ENCODE data around the gene HTD2. TPM values are rescaled to one million over a fixed set of nuclear protein-coding genes. Genes with fewer than 3 reads are reported as not detected.

HTD2 gene
- total and polyA plus RNA-seq, 9 of the 15 experiments (the other 6 are each of a cell fraction or from before 2014, with no cell fraction given) = 1.8 to 22.8 (median 9.6) TPM

DNA sequence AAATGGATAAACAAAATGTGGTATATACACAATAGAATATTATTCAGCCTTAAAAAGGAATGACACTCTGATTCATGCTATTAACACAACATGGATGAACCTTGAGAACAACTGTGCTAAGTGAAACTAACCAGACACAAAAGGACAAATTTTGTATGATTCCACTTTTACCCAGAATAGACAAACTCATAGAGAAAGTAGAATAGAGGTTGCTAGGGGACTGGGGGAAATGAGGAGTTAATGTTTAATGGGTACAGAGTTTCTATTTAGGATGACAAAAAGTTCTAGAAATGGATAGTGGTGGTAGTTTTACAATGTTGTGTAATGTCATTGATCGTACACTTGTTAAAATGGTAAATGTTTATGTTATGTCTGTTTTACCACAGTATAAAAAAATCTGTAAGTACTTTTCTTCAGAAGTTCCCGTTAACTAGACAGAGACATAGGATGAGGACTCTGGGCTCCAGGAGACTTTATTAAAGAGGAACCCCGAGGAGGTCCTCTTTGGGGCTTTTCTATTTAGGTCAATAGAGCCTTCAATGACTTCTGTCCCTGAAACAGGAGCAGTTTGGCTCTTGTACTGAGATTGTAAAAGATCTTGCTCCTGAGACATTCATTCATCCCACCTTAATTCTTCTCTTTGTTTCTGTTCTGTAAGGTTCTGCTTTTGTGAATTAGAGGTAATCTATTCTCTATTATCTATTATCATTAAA is 44.2 kb upstream of the HTD2 start (continued):
- TF ChIP-seq SETDB1 (IDR thresholded peaks at IDR 0.05; ENCODE audit: low read length) (no peak), ZKSCAN1 (IDR thresholded peaks at IDR 0.05; ENCODE audit: low read depth, low read length) (no peak), CAMTA2 (CRISPR knock-in tag; conservative IDR thresholded peaks at IDR 0.05) (no peak)

DNA sequence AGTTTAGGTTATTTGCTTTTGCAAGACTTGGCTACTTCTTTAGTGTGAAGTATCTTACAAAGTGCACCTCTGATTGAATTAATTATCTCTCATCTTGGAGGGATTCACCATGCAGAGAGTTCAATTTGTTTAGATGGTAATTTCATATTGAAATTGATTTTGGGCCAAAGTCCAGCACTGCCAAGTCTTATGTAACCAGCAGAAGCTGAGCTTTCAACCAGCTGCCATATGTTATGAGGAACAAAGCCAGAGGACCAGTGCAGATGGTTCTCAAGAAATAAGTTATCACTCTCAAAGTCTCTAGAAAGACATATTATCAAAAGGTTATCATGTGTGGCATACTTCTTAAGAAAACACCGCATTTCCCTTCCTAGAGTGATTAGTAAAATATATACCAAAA is 39.7 kb upstream of the HTD2 start:
- DNase-seq (ENCODE audit: extremely low read depth in 1 of 4, low spot score in 3 of 4) = no peak
- H3K4me2 ChIP-seq (ENCODE audit: insufficient read depth, low read length) = no peak overlapping the region
- no peak for ATAC-seq
- H2AFZ ChIP-seq (ENCODE audit: low read depth, low read length) = no peak overlapping the region
- H3K9me1 ChIP-seq (ENCODE audit: control insufficient read depth, insufficient read depth, low read length) = no peaks in the 10 kb centered on the region
- no peak overlapping the region for H3K4me3 ChIP-seq
- H3K9ac ChIP-seq (ENCODE audit: insufficient read depth in 1 of 2, low read depth in 2 of 2, low read length in 2 of 2) = no peak overlapping the region
- intact Hi-C loops (cut with micrococcal nuclease) = no loop called here
- H3K4me1 ChIP-seq (replicated peaks in 1 of 2; ENCODE audit: control insufficient read depth in 2 of 2, insufficient read depth in 2 of 2, low read length in 2 of 2) = no peaks in the 10 kb centered on the region
- no peaks in the 10 kb centered on the region for H3K36me3 ChIP-seq (ENCODE audit: control insufficient read depth, insufficient read depth, low read length)
- BruUV-seq (replicated peaks) = no TSS peak
- ChIA-PET CTCF (ENCODE audit: low intra/inter-chr PET ratio) (no interaction called here), POLR2A (no interaction called here)
- no peak overlapping the region for H3K27ac ChIP-seq (ENCODE audit: extremely low read depth, low read depth, low read length)
- H3K9me3 ChIP-seq (replicated peaks; ENCODE audit: control insufficient read depth, insufficient read depth, low read depth, low read length) = no peaks in the 10 kb centered on the region
- FAIRE-seq = no peak
- H4K20me1 ChIP-seq (replicated peaks; ENCODE audit: control insufficient read depth, insufficient read depth, low read length) = no peaks in the 10 kb centered on the region
- in situ Hi-C loops (cut with MboI) = no loop called here
- H3K27me3 ChIP-seq (ENCODE audit: control insufficient read depth in 2 of 2, insufficient read depth in 2 of 2, low read length in 2 of 2) = no peaks in the 10 kb centered on the region
- H3K79me2 ChIP-seq (ENCODE audit: control insufficient read depth, insufficient read depth, low read length) = no peaks in the 10 kb centered on the region
- WGBS (ENCODE audit: insufficient coverage, low coverage, missing lambda C conversion rate) = 15% methylated on average over 1 of the region's 1 CpG
- TF ChIP-seq ZBTB1 (CRISPR knock-in tag; IDR thresholded peaks at IDR 0.05; ENCODE audit: borderline replicate concordance, low read depth) (no peak), ZNF3 (CRISPR knock-in tag; IDR thresholded peaks at IDR 0.05) (no peak), KDM4B (IDR thresholded peaks at IDR 0.05; ENCODE audit: borderline replicate concordance in 2 of 2, low read depth in 1 of 2) (no peak), ZNF239 (CRISPR knock-in tag; IDR thresholded peaks at IDR 0.05) (no peak), SNRNP70 (optimal IDR thresholded peaks at IDR 0.05; ENCODE audit: low read depth, low read length) (no peak), TAF1 (IDR thresholded peaks at IDR 0.05; ENCODE audit: control insufficient read depth, extremely low read depth, insufficient read depth, low read length, severe bottlenecking) (no peak), RB1 (IDR thresholded peaks at IDR 0.05; ENCODE audit: low read depth) (no peak), CHD1 (IDR thresholded peaks at IDR 0.05; ENCODE audit: low read length) (no peak), FOXK1 (CRISPR knock-in tag; IDR thresholded peaks at IDR 0.05; ENCODE audit: borderline replicate concordance) (no peak), SNIP1 (IDR thresholded peaks at IDR 0.05; ENCODE audit: low read depth) (no peak), NCOA1 (IDR thresholded peaks at IDR 0.05; ENCODE audit: low read depth) (no peak), TEAD1 (CRISPR knock-in tag; IDR thresholded peaks at IDR 0.05) (no peak), MCM2 (IDR thresholded peaks at IDR 0.05; ENCODE audit: low read depth) (no peak), ZNF436 (CRISPR knock-in tag; IDR thresholded peaks at IDR 0.05) (no peak), ZNF398 (CRISPR knock-in tag; IDR thresholded peaks at IDR 0.05) (no peak)
- TF ChIP-seq, protein P1, sequence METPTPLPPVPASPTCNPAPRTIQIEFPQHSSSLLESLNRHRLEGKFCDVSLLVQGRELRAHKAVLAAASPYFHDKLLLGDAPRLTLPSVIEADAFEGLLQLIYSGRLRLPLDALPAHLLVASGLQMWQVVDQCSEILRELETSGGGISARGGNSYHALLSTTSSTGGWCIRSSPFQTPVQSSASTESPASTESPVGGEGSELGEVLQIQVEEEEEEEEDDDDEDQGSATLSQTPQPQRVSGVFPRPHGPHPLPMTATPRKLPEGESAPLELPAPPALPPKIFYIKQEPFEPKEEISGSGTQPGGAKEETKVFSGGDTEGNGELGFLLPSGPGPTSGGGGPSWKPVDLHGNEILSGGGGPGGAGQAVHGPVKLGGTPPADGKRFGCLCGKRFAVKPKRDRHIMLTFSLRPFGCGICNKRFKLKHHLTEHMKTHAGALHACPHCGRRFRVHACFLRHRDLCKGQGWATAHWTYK (CRISPR knock-in tag; IDR thresholded peaks at IDR 0.05) = no peak

Measured in K562 (cell line).